Prostate gland (tissue), 2 donors: Measurements from ENCODE around the gene ABL1. TPM values are rescaled to one million over a fixed set of nuclear protein-coding genes. Genes with fewer than 3 reads are reported as not detected.
"Not testable (repeated sequence)": the region's sequence is repeated elsewhere in the genome, so short reads cannot be mapped to it uniquely, and the experiment has no call there.

Experiments
- DNase-seq: peaks from one replicate; pipeline ENCODE4 v3.0.0-alpha.2; 2019; ENCODE audit warnings: low spot score
- H3K27ac ChIP-seq, 2 donors: fragments of 200-600 bp; sonication (generic); 2 replicates each; pipeline ENCODE4 v1.5.1; 2017 to 2019
- H3K27me3 ChIP-seq: fragments of 200-600 bp; sonication (generic); replicated peaks from 2 replicates; pipeline ENCODE4 v1.5.1; 2019; ENCODE audit not compliant: insufficient read depth
- H3K36me3 ChIP-seq, 2 donors: fragments of 200-600 bp; sonication (generic); 1 replicate in 1 of 2; 2 replicates in 1 of 2; pipeline versions ENCODE4 v1.5.1 to v1.8.1; 2017 to 2019
- H3K4me1 ChIP-seq: fragments of 200-600 bp; sonication (generic); replicated peaks from 2 replicates; pipeline ENCODE4 v1.5.1; 2019
- H3K4me3 ChIP-seq, 2 donors: fragments of 200-600 bp; sonication (generic); 2 replicates each; pipeline ENCODE4 v1.5.1; 2017 to 2019
- H3K9me3 ChIP-seq: fragments of 200-600 bp; sonication (generic); 2 replicates; pipeline ENCODE4 v1.5.1; 2017
- CTCF ChIP-seq, 4 experiments: fragments of 200-600 bp in 2 of 4; fragments of 450-650 bp in 2 of 4; sonication (generic) in 2 of 4; IDR thresholded peaks; 1 replicate in 3 of 4; 2 replicates in 1 of 4; pipeline ENCODE4 v1.5.1; 2016 to 2019; ENCODE audit warnings: antibody characterized with exemption in 4 of 4, mild to moderate bottlenecking in 2 of 4, moderate library complexity in 2 of 4
- POLR2A ChIP-seq: fragments of 450-650 bp; IDR thresholded peaks from one replicate; pipeline ENCODE4 v1.6.1; 2016; ENCODE audit warnings: antibody characterized with exemption, mild to moderate bottlenecking
- POLR2AphosphoS5 ChIP-seq: sonication (generic); formaldehyde crosslinking; IDR thresholded peaks from one replicate; pipeline ENCODE4 v1.6.1; 2017; ENCODE audit warnings: antibody characterized with exemption
- WGBS: methylation state at CpG from one replicate; pipeline ENCODE4 v1.1.5; 2018; 5-methylcytosine and 5-hydroxymethylcytosine counted together
- intact Hi-C: fragments of 100-400 bp; cut with DNase I; formaldehyde crosslinking; loops from one replicate; pipeline ENCODE4 v1.14.2; 2022
- total RNA-seq, 2 donors: library from RNA; depleted of rRNA; stranded (reverse); fragments of >200 nt; gene quantifications; one replicate each; pipeline ENCODE4 v1.1.0, GENCODE V29; 2016

The ABL1 gene
- total RNA-seq, 2 donors from 2014 or later, result 48.2 to 73.4 TPM

- Histone ChIP-seq H3K36me3 (no peaks in the 10 kb centered on the region), H3K9me3 (no peaks in the 10 kb centered on the region), H3K27me3 (no peaks in the 10 kb centered on the region), H3K4me3 (no peak overlapping the region), H3K4me1 (no peaks in the 10 kb centered on the region), H3K27ac (no peak overlapping the region)
- WGBS, result 81% methylated on average over 7 of the region's 7 CpGs
- TF ChIP-seq POLR2A, result no peak
- no peak for TF ChIP-seq CTCF (IDR thresholded peaks at IDR 0.05)
- TF ChIP-seq POLR2AphosphoS5, result no peak
- no peak for DNase-seq
- intact Hi-C loops, result no loop called here
These were observed 43.7 kb upstream of the ABL1 start for GRCh38 chr9:130791303-130791894.

DNA sequence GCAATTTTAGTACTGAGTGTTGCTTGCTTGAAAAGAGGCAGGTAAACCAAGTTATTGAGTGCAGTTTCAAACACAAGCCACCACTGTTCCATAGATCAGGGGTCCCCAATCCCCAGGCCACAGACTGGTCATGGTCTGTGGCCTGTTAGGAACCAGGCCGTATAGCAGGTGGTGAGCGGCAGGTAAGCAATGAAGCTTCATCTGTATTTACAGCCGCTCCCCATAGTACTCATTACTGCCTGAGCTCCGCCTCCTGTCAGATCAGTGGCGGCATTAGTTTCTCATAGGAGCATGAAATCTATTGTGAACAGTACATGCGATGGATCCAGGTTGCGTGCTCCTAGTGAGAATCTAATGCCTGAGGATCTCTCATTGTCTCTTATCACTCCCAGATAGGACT, 41.5 kb upstream of the ABL1 start:
- H3K4me3 ChIP-seq, result no peak overlapping the region
- no peak for DNase-seq
- H3K27me3 ChIP-seq, result no peaks in the 10 kb centered on the region
- H3K4me1 ChIP-seq, result no peaks in the 10 kb centered on the region
- no peaks in the 10 kb centered on the region for H3K9me3 ChIP-seq
- intact Hi-C loops, result no loop called here
- WGBS, result 97% methylated on average over 7 of the region's 7 CpGs
- H3K27ac ChIP-seq, result no peak overlapping the region
- H3K36me3 ChIP-seq, result no peaks in the 10 kb centered on the region
- TF ChIP-seq POLR2A, result no peak

GRCh38 chr9:130794021-130794420, 41.0 kb upstream of the ABL1 start:
- H3K9me3 ChIP-seq, H3K4me3 ChIP-seq, intact Hi-C loops, DNase-seq, H3K36me3 ChIP-seq, H3K27me3 ChIP-seq, H3K27ac ChIP-seq, H3K4me1 ChIP-seq: not testable (repeated sequence)
- WGBS, result 8% methylated on average over 2 of the region's 2 CpGs

DNA sequence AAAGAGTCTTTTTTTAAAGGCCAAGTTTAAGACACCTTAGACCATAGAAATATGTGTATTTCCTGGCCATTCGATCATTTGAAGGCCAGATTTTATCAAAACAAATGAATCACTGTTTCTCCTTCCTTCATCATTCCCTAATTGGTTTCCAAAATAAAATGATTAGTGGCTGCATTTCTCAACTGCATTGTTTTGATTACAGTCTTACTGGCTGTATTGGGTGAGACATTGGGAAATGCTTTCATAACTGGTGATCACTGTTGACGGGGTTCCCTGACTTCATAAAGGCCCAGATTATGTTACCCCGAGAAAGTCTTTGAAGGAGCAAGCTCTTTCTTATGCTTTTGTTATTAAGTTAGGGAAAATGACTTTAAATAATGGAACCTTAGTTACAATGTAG, 40.6 kb upstream of the ABL1 start:
- DNase-seq, H3K9me3 ChIP-seq, H3K36me3 ChIP-seq, intact Hi-C loops, H3K4me3 ChIP-seq, H3K4me1 ChIP-seq, H3K27me3 ChIP-seq: not testable (repeated sequence)
- WGBS, result 36% methylated on average over 3 of the region's 3 CpGs
- peak overlapping the region; percentile 11 to 68 for H3K27ac ChIP-seq

DNA sequence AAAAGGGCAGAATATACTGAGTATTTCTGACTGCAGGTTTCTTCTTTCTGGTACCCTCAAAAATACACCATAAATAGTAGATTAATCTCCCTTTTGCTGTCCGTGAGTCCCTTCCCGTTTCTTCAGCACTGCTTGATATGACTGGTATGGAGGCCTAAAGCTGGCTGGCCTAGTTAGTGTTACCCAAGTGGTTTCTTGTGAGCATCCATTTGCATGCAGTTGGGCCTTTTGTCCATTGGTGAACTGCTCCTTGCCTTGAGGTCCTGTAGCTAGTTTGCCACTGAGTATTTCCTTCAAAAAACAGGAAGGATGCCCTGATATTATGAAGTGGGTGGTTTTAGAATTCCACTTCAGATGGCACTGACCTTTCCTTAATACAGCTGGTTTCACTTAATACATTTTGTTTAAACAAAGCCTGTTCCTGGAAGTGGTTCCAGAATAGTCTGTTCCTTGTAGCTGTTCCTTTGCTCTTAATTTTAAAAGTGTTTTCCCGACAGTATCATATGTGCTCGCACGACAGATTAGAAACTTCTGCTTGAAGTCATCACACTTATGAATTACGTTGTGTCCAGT, 40.0 kb upstream of the ABL1 start:
- intact Hi-C loops, result no loop called here
- WGBS, result 55% methylated on average over 6 of the region's 6 CpGs
- Histone ChIP-seq H3K36me3 (no peaks in the 10 kb centered on the region), H3K4me1 (no peaks in the 10 kb centered on the region), H3K27ac (peak overlapping the region; percentile 11 to 68), H3K9me3 (no peaks in the 10 kb centered on the region), H3K27me3 (no peaks in the 10 kb centered on the region), H3K4me3 (no peak overlapping the region)
- no peak for DNase-seq
- peak; percentile 68 for TF ChIP-seq POLR2AphosphoS5
- no peak for TF ChIP-seq POLR2A

DNA sequence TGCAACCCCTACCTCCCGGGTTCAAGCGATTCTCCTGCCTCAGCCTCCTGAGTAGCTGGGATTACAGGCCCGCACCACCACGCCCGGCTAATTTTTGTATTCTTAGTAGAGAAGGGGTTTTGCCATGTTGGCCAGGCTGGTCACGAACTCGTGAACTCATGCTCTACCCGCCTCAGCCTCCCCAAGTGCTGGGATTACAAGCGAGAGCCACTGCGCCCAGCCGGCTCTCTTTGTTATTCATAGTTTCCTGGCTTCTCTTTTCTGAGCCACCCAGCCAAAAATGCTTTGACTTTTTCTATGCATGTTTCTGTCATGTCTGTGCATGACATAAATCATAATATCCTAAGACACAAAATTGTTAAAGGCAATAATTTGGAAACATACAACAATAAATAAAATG, 31.9 kb upstream of the ABL1 start:
- 88% methylated on average over 11 of the region's 11 CpGs for WGBS
- DNase-seq, intact Hi-C loops, H3K27ac ChIP-seq, H3K27me3 ChIP-seq, H3K4me1 ChIP-seq, H3K9me3 ChIP-seq, H3K36me3 ChIP-seq, H3K4me3 ChIP-seq: not testable (repeated sequence)

GRCh38 chr9:130805510-130806326, 29.3 kb upstream of the ABL1 start:
- WGBS, result 61% methylated on average over 1 of the region's 1 CpG
- intact Hi-C loops, result no loop called here
- no peak overlapping the region for H3K27ac ChIP-seq

More at GRCh38 chr9:130805510-130806326, 29.3 kb upstream of the ABL1 start:
- H3K4me3 ChIP-seq, result no peak overlapping the region
- DNase-seq, result no peak
- H3K36me3 ChIP-seq, result no peaks in the 10 kb centered on the region
- no peaks in the 10 kb centered on the region for H3K4me1 ChIP-seq
- no peaks in the 10 kb centered on the region for H3K9me3 ChIP-seq
- H3K27me3 ChIP-seq, result no peaks in the 10 kb centered on the region
- TF ChIP-seq POLR2AphosphoS5, result no peak
- no peak for TF ChIP-seq CTCF (IDR thresholded peaks at IDR 0.05)
- TF ChIP-seq POLR2A, result no peak
